Measurements from ENCODE around the gene RIMBP3C. TPM values are rescaled to one million over a fixed set of nuclear protein-coding genes. Genes with fewer than 3 reads are reported as not detected.

RIMBP3C gene
- total RNA-seq, 2 donors from 2014 or later: 0.19 TPM; not detected in 1

Other genes starting within 250 kb of the RIMBP3C start
- under 1 TPM in 1 of 2 donors, not detected in 1; 0.12 TPM for gene RIMBP3B, start 167.7 kb downstream of the RIMBP3C start, total RNA-seq
- 1 to 10 TPM; 4.3 to 5.1 TPM for gene HIC2, start 134.1 kb downstream of the RIMBP3C start, total RNA-seq
- gene TMEM191C, start 84.1 kb downstream of the RIMBP3C start, total RNA-seq: 1 to 10 TPM; 1.5 to 3.0 TPM
- 10 to 100 TPM; 42.7 to 43.5 TPM for gene UBE2L3, start 16.3 kb upstream of the RIMBP3C start, total RNA-seq
- gene YDJC, start 78.6 kb upstream of the RIMBP3C start, total RNA-seq: 10 to 100 TPM; 39.7 to 48.8 TPM
- gene CCDC116, start 81.3 kb upstream of the RIMBP3C start, total RNA-seq: under 1 TPM; 0.22 to 0.51 TPM
- gene SDF2L1, start 90.8 kb upstream of the RIMBP3C start, total RNA-seq: 10 to 100 TPM; 22.8 to 29.9 TPM
- gene PPIL2, start 114.6 kb upstream of the RIMBP3C start, total RNA-seq: 10 to 100 TPM; 36.4 to 39.5 TPM
- gene YPEL1, start 184.3 kb upstream of the RIMBP3C start, total RNA-seq: 1 to 10 TPM; 2.5 to 4.4 TPM